Suprapubic skin (tissue), 4 donors: ENCODE measurements around the gene GRID1.

Experiments
- CTCF ChIP-seq, 2 donors: fragments of 200-600 bp in 1 of 2; fragments of 450-650 bp in 1 of 2; sonication (generic) in 1 of 2; IDR thresholded peaks; one replicate each; pipeline ENCODE4 v1.5.1; 2016 to 2019; ENCODE audit warnings: antibody characterized with exemption in 2 of 2, mild to moderate bottlenecking in 1 of 2, moderate library complexity in 1 of 2
- POLR2A ChIP-seq, 2 donors: fragments of 450-650 bp; IDR thresholded peaks; one replicate each; pipeline ENCODE4 v1.6.1; 2017; ENCODE audit warnings: antibody characterized with exemption in 2 of 2, mild to moderate bottlenecking in 2 of 2, moderate library complexity in 2 of 2
- POLR2AphosphoS5 ChIP-seq, 3 donors: sonication (generic); formaldehyde crosslinking; IDR thresholded peaks; one replicate each; pipeline ENCODE4 v1.6.1; 2017; ENCODE audit warnings: antibody characterized with exemption in 3 of 3

GRCh38 chr10:86020134-86020533 lies 346.5 kb downstream of the GRID1 start:
- TF ChIP-seq POLR2AphosphoS5 (IDR thresholded peaks at IDR 0.05) (no peak), POLR2A (IDR thresholded peaks at IDR 0.05) (no peak), CTCF (IDR thresholded peaks at IDR 0.05) (no peak)
